MM.1S (cell line): Measurements from ENCODE around the gene CLIC5.

Experiments
- EZH2 ChIP-seq: fragments of 300-600 bp; sonication (generic); optimal IDR thresholded peaks from 2 replicates; pipeline ENCODE3; 2017; ENCODE audit warnings: low read depth, mild to moderate bottlenecking, antibody characterized with exemption, low read length, mixed read lengths
- TF ChIP-seq, protein P1 (sequence below): fragments of 300-600 bp; sonication (generic); IDR thresholded peaks from 2 replicates; pipeline ENCODE4 v1.5.1; 2016; ENCODE audit warnings: antibody characterized with exemption, low read length, mixed read lengths

DNA sequence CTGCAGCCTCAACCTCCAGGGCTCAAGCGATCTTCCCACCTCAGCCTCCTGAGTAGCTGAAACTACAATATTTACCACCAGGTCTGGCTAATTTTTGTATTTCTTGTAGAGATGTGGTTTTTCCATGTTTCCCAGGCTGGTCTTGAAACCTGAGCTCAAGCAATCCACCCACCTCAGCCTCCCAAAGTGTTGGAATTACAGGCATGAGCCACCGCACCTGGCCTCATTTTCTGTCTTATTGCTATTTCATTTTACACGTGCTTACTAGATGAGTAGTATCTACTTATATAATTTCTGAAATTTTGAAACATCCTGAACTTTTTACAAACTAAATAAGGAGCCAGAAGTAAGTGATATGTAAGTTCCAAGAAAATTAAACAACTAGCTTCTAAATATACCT is 34.6 kb downstream of the CLIC5 start:
- TF ChIP-seq EZH2, result no peak
- TF ChIP-seq, protein P1, sequence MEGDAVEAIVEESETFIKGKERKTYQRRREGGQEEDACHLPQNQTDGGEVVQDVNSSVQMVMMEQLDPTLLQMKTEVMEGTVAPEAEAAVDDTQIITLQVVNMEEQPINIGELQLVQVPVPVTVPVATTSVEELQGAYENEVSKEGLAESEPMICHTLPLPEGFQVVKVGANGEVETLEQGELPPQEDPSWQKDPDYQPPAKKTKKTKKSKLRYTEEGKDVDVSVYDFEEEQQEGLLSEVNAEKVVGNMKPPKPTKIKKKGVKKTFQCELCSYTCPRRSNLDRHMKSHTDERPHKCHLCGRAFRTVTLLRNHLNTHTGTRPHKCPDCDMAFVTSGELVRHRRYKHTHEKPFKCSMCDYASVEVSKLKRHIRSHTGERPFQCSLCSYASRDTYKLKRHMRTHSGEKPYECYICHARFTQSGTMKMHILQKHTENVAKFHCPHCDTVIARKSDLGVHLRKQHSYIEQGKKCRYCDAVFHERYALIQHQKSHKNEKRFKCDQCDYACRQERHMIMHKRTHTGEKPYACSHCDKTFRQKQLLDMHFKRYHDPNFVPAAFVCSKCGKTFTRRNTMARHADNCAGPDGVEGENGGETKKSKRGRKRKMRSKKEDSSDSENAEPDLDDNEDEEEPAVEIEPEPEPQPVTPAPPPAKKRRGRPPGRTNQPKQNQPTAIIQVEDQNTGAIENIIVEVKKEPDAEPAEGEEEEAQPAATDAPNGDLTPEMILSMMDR, result no peak
